ENCODE results near the gene NECTIN4.
"Not testable (repeated sequence)": the region's sequence is repeated elsewhere in the genome, so short reads cannot be mapped to it uniquely, and the experiment has no call there.

NECTIN4 gene

DNA sequence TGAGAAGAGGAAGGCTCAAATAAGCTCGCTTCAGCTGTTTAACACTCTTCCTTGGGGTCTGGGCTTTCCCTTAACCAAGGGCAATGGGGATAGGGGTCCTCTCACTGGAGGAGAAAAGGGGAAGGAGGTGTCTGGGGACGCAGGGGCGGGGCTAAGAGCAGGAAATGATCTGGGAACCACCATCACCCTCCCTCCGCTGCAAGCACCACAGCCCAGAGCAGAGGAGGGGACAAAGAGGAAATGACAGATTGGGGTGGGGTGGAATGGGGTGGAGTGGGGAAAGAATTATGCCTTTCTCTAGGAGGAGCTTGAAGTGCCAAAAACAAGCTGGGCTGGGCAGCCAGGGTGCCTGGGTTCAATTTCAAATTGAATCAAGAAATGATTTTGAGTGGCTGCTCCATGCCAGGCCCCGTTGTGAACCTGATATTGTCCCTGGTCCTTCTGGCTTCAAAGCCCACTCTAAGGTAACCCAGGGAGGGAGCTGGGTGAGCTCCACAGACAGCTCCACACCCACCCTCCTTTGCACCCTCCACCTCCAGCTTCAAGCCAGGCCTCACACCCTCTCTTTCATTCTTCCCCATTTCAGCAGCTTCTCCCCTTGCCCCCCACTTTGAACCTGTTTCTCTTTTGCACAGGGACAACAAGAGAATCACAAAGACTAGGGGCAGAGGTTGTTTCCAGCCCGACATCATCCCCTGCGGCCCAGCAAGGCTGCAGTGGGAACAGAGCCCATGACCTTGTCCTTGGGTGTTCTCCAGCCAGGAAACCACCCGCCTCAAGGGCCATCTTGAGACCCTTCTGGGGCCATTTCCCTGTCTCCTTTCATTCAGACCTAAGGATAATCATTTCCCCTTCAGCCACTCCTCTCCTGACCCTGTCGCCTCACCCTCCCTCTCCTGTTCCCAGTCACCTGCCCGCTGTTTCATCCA, 20.8 kb downstream of the NECTIN4 start:
- DNase-seq (ENCODE audit: low read depth): no peak
- H3K4me3 ChIP-seq (ENCODE audit: low read depth, low read length): no peak overlapping the region

DNA sequence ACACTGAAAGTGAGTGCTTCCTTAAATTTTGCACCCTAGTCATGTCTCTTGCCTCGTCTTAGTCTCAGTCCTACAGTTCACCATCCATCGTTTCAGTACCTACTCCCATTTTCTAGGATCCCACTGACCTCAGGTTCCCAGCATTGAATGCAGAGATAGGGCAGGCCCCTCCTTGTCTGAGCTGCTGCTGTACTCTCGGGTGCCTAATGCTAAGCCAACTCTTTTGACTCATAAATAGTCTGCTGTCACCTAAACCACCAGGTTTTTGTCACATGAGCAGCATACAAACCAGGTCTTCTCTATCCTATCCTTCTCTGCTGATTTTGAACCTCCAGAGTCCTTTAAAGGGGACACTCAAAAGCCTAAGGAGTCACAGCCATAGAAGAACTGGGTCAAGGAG, 22.7 kb downstream of the NECTIN4 start:
- H3K4me3 ChIP-seq (ENCODE audit: low read depth, low read length): no peak overlapping the region
- no peak for DNase-seq (ENCODE audit: low read depth)

DNA sequence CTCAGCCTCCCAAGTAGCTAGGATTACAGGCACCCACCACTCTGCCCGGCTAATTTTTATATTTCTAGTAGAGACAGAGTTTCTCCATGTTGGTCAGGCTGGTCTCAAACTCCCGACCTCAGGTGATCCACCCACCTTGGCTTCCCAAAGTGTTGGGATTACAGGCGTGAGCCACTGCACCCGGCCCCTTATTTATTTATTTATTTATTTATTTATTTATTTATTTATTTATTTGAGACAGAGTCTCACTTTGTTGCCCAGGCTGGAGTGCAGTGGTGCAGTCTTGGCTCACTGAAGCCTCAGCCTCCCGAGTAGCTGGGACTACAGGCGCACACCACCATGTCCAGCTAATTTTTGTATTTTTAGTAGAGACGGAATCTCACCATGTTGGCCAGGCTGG, 23.7 kb downstream of the NECTIN4 start:
- H3K4me3 ChIP-seq (ENCODE audit: low read depth, low read length); DNase-seq (ENCODE audit: low read depth): not testable (repeated sequence)

DNA sequence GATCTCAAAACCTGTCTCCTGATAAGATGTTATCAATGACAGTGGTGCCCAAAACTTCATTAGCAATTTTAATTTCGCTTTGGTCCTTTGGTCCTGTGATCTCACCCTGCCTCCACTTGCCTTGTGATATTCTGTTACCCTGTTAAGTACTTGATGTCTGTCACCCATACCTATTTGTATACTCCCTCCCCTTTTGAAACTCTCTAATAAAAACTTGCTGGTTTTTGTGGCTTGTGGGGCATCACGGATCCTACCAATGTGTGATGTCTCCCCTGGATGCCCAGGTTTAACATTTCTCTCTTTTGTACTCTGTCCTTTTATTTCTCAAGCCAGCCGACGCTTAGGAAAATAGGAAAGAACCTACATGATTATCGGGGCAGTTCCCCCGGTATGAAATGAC, 25.4 kb downstream of the NECTIN4 start:
- H3K4me3 ChIP-seq (ENCODE audit: low read depth, low read length); DNase-seq (ENCODE audit: low read depth): not testable (repeated sequence)

DNA sequence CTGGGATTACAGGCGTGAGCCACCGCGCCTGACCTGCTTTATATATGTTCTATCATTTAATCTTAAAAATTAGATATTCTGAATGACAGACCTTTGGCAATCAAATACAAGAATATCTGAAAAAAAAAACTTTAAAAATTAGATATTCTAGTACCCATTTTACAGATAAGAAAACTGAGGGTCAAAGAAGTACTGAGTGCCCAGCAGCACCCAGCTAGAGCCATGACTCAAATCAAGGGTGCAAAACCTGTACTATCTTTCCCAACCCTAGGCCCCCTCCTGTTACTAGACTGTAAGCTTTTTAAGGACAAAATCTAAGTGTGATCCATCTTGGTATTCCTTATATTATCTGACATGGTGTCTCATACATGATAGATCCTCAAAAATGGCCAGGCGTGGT, 27.9 kb downstream of the NECTIN4 start:
- DNase-seq (ENCODE audit: low read depth): no peak
- no peak overlapping the region for H3K4me3 ChIP-seq (ENCODE audit: low read depth, low read length)

DNA sequence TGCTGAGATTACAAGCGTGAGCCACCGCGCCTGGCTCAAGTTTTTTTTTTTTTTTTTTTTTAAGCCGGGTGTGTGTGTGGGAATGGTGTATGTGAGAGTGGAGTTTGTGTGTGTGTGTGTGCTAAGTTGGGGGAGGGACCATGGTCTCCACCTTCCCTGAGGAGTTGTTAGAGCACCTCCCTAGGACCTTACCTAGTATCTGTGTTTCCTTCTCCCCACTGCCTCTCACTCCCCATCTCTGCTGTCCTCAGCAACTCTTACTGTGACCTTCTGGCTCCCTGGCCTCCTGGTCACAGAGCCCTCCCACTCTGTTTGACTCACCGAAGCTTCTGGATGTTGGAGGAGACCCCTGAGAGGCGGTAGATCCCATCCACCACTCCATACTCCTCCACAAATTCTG, 30.1 kb downstream of the NECTIN4 start:
- no peak for DNase-seq (ENCODE audit: low read depth)
- H3K4me3 ChIP-seq (ENCODE audit: low read depth, low read length): no peak overlapping the region

DNA sequence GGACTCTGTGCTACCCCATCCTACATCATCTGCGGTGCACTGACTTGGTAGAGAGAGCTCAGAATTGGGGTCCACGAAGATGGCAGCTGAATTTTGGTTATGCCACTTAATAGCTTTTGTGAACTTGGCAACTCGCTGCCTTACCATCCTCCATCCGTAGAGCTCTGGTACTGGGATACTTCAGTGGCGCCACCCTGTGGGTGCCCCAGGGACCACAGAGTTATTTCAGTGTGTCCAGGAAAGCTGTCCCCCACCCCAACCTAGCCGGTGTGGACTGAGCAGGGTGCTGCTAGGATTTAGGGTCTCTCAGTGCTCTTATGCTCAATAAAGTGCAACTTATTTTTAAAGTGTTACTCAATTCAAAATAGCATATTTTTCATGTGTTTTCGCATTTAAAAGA, 34.6 kb downstream of the NECTIN4 start:
- DNase-seq (ENCODE audit: low read depth): no peak
- no peak overlapping the region for H3K4me3 ChIP-seq (ENCODE audit: low read depth, low read length)

DNA sequence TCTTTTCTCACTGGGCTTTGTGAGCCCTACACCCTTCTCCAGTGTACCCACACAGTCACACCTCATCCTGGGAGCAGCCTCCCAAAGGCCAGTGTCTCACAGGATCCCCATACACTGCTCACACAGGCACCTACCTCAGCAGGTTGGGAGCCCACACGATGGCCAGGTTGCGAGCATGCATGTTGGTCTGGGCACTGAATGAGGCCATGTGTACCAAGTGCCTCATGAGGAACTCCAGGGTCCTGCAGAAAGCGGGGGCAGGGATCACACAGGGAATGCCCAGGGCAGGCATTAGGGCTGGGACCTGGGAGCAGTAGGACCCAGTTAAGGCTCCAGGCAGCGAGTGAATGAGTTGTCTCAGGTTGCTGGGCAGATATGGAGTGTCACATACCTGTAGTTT, 35.1 kb downstream of the NECTIN4 start:
- H3K4me3 ChIP-seq (ENCODE audit: low read depth, low read length): no peak overlapping the region
- DNase-seq (ENCODE audit: low read depth): no peak

DNA sequence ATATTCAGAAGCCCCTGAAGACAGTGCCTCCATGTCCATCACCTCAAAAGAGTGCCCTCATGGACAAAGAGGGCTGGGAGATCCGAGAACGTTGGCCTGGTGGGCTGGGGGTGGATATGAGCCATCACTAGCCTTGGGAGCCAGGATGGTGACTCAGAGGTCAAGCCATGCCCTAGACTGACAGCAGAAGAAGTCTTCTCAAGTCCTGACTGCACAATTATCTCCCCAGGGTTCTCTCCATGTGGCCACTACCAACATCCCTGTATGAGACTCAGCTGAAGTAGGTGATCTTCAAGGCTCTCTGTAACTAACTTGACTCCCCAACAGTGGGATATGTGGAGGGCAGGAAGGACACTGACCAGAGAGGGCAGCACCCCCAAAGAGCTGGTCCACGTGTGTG, 36.5 kb downstream of the NECTIN4 start:
- DNase-seq (ENCODE audit: low read depth): no peak
- no peak overlapping the region for H3K4me3 ChIP-seq (ENCODE audit: low read depth, low read length)

DNA sequence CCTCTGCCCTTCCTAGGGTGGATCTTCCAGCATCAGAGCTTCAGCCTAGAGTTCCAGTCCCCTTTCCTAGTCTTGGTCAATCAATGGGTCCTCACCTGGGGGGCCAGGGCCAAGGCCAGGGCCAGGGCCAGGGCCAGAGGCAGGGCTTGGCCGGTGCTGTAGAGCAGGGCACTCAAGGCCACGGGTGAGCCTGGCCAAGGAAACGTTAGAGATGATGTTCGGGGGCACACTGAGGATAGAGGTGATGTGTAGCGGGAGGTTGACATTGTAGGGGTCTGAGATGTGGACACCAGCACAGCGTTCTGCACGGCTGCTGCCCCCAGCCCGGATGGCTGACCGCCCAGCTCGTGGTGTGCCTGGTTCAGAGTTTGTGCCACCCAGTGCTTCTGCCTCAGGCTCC, 38.1 kb downstream of the NECTIN4 start:
- H3K4me3 ChIP-seq (ENCODE audit: low read depth, low read length): no peak overlapping the region
- DNase-seq (ENCODE audit: low read depth): no peak

DNA sequence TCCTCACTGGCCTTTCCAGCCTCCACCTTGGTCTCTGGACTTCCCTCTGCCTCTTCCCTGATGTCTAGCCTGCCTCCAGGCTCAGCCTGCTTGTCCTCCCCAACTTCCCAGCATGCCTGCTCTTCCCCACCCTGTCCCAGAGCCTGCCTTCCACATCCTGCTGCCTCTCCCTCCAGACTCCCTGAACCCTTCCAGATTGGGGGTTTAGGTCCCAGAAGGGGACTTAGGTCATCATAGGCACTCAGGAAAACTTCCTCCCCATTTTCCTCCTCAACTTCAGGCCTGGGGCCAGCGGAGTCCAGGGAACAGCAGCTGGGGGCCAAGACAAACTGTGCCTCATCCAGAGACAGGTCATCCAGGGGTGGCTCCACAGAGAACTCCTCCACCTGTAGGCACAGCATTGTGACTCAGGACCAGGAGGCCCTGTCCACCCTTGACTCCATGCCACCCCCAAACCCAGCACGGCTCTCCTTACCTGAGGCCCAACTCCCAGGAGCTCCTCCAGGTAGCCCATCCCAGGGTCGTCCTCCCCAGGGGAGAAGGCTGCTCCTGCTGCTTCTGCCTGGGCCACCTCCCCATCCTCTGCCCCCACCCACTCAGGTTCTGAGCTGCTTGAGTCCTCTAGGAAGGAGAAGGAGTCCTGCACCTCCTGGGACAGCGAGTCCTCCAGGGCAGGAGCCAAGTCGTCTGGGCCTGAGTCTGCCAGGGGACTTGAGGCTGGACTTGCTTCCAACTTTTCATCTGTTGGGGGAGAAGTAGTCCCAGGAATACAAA, 40.2 kb downstream of the NECTIN4 start:
- H3K4me3 ChIP-seq (ENCODE audit: low read depth, low read length): no peak overlapping the region

DNA sequence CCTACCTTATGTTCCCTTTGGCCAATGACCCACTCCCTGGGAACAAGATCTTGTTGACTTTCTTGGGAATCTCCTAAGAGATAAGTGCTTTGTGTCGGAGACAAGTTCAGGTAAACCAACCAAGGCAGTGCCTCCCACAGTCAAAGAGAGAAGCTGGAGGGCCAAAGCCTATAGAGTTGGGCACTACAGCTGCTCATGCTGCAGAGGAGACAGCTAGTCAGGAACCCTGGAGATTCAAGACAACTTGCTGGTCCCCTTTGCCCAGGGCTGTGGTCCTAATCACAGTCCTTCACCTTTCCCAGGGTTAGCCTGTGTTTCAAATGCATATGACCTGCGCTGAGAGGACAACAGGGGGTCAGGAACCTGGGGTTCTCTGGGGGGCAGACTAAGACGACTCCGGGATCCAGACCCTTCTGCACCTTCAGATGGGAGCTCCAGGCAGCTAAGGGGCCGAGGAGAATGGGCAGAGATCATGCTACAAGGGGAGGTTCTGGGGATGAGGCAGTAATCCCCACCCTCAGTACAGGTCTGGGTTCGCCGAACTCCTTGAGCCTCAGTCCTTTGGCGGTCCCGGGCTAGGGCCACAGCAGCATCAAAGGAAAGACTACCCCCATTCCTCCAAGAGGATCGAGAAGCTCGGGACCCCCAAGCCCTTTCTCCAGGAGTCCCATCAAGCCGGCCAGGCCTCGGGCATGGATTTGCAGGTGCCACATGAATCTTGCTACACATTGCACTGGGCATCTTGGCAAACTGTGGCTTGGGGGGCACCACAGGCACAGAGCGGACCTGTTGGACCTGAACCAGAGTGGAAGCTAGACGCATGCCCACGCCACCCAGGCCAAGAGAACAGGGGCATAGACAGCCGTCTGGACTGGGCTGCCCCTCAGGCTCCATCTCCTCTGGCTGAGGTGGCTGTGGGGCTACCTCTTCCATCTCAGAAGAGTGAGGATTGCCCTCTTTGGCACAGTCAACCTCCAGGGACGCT, 41.6 kb downstream of the NECTIN4 start:
- DNase-seq (ENCODE audit: low read depth): no peak
- no peak overlapping the region for H3K4me3 ChIP-seq (ENCODE audit: low read depth, low read length)

More for the DNA sequence above, 40.2 kb downstream of the NECTIN4 start:
- no peak for DNase-seq (ENCODE audit: low read depth)

DNA sequence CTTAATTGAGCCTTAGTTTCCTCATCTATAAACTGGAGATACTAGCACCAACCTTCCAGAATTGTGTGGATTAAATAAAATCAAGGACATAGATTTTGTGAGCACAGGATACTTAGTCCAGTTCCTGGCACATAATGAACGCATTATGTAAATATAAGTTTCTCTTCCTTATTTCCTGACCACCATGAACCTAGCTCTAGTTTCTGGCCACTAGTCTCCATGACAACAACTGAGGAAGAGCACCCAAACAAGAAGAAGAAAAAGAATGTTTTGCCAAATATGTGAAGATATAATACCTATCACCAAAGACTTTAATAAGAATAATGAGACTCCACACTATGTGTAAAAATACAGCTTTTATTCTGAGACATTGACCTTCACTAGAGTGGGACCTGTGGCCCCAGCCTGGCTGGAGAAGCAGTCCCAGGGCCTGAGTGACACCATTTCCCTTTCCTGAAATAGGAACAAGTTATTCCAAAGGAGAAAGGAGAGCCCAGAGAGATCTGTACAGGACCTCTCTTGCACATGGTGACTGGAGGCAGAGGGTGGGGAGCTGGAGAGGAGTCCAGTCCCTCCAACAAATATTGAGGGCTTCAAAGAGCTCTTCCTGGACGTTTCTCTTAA, 42.6 kb downstream of the NECTIN4 start:
- peak overlapping the region; percentile 87 for H3K4me3 ChIP-seq (ENCODE audit: low read depth, low read length)
- DNase-seq (ENCODE audit: low read depth): no peak

DNA sequence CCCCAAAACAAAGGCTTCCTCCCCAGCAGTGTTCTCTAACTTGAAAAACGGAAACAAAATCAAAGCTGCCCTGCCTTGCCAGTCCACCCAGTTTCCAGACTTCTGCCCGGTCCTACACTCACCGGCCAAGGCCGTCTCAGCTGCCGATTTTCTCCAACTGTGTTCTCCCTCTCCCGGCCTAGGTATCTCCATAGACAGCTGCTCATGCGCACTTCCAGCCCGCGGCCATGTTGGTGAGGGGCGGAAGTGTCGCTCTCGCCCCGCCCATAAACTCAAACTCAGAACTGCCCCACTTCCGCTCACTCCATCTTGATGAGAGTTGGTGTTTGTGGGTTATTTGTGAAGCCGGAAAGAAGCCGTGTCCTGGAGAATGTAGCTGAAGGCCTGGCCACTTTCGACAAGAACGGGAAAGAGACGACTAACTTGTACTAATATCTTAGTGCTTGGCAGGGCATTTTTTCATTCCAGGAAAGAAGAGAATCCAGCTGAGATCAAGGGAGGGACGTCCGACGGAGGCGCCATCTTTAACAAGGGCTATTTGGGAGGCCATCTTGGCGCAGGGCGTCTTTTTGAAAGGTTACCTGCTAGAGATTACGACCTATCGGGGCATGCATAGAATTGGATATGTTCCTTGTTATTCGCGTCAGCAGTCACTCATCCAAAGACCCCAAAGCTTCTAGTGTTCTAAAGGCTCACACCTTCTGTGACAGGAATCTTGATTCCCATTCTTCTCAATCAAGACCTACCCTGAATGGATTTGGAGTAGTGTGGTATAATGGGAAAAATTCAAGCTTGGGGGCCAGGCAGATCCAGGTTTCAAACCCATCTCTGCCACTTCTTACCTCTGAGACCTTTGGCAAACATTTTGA, 43.4 kb downstream of the NECTIN4 start, which contains the start of gene USF1:
Gene USF1, minus strand, starts transcription at position 242 of the 869 bp plus-strand sequence. CDS start 2,702 bp downstream, outside the sequence.
- H3K4me3 ChIP-seq (ENCODE audit: low read depth, low read length): peak within 1 kb of the TSS; percentile 87
- peak; percentile 84 for DNase-seq (ENCODE audit: low read depth)

DNA sequence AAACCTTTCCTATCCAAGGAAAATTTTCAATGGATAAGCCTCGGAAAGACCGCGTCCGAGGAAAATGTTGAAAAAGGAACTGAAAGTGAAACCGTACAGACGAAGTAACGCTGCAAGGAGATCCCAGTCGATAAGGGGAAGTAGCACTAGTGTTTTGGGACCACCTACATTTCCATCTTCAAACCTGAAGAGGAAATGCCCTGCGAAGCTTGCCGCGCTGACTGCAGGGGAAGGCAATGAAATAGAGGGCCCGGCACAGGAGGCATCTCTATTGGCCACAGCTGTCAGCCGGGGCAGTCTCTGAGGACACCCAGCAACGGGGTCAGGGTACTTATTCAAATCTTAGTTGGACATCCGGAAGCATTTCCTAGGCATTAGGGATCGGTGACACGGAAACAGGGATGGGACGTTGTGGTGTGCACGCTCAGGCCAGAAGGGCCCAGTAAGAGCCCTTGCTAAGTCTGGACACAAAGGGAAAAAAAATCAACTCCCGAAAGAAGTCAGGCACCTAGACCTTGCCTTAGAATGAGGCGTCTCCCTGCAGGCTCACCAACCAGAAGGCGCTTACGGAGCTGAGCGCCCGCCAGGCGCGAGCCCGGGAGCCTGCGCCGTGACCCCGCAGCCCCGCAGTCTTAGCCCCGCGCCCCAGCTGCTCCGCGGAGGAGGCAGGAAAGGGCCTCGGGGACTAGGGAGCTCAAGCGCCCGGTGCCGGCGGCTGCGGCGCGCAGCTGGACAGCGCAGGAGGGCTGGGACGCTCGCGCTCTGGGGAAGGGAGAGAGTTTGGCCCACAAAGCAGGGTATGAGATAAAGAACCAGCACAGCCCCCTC, 44.2 kb downstream of the NECTIN4 start:
- peak; percentile 12 for DNase-seq (ENCODE audit: low read depth)

DNA sequence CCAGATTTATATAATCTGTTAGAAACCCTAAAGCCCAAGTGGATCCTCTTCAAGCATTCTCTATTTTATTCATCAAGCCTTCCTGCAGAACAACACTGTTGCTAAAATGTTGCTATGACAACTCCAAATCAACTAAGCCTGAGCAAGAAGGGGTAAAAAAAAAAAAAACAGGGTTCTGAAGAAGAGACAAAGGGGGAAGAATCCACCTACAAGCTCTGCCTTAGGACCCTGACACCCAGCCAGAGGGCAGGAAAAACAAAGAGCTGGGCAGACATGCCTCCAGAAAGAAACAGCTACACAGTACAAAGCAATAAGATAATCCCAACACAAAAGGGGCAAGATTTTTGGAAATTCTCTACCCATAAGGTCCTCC, 44.8 kb downstream of the NECTIN4 start:
- H3K4me3 ChIP-seq (ENCODE audit: low read depth, low read length): peak overlapping the region; percentile 87

More for the DNA sequence above, 44.2 kb downstream of the NECTIN4 start:
- H3K4me3 ChIP-seq (ENCODE audit: low read depth, low read length): peak overlapping the region; percentile 87

DNA sequence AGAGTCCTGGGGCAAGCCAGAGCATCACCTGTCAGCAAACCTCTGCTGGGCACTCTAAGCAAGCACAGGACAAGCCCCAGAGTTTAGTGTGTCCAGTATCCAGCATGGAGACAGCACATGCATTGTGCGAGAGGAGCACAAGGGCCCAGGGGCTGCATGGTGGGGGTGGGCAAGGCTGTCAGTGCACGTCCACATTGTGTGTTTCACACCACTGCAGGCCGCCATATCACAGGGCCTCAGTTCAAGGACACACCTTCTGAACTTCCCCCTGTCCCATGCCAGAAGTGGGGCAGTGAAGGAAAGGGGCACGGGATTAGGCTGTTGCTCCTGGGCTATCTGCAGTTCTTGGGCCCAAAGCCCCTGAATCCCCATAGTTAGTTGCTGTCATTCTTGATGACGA, 49.8 kb downstream of the NECTIN4 start:
- H3K4me3 ChIP-seq (ENCODE audit: low read depth, low read length): no peak overlapping the region

More for the DNA sequence above, 44.8 kb downstream of the NECTIN4 start:
- no peak for DNase-seq (ENCODE audit: low read depth)

More for the DNA sequence above, 49.8 kb downstream of the NECTIN4 start:
- DNase-seq (ENCODE audit: low read depth): no peak

Data from skeletal muscle cell (primary cell).